Measurements from ENCODE around the gene KAT2A. TPM values are rescaled to one million over a fixed set of nuclear protein-coding genes. Genes with fewer than 3 reads are reported as not detected.

Gene KAT2A
- total and polyA plus RNA-seq, 9 of the 15 experiments (the other 6 are each of a cell fraction or from before 2014, with no cell fraction given), result 1.5 to 80.4 (median 31.9) TPM

DNA sequence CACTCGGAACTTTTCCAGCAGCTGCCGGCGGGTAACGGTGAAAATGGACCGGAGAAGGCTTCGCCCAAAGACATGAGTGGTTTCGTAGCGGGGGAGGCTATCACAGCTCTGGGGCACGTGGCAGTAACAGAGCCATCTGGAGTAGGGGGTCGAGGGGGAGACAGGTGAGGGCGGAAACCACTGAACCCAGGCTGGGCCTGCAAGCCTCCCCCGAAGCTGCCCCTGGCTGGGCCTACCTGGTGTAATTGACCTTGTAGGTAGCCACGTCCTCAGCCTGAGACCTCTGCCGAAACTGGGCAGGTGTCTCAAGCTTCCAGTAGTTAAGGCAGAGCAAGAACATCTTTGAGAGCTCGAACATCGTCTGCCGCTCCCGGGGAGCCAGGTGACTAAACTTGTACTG, 1.9 kb downstream of the KAT2A start (continued):
- TF ChIP-seq L3MBTL2 (IDR thresholded peaks at IDR 0.05), result no peak

DNA sequence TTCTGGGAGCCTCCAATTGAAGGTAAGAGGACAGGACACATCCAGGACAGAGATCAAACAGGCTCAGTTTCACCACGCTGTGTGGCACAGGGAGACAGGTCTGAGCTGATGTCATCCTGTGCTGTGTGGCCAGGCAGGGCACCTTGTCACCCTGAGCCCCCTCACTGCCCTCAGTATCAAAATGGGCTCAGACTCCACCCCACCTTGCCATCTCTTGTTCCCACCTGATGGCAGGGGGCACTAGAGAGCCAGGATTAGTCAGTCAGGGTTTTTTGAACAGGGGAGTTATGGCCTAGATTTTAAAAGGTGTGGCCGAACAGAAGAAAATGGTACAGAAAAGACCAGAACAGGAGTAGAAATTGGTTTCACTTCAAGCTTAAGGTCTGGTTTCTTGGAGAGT, 2.6 kb downstream of the KAT2A start:
- FAIRE-seq (peak; percentile 84), DNase-seq (ENCODE audit: extremely low read depth in 1 of 4, low spot score in 3 of 4) (peak; percentile 41 to 59 (median 48)), ATAC-seq (peak; percentile 11; the same call in 1 of the 3 replicates)
- Histone ChIP-seq H3K9me1 (ENCODE audit: control insufficient read depth, insufficient read depth, low read length) (peaks cover 3% of the 10 kb centered on the region), H3K36me3 (ENCODE audit: control insufficient read depth, insufficient read depth, low read length) (peaks cover 58% of the 10 kb centered on the region; the same call in 2 of the 3 replicates), H2AFZ (ENCODE audit: low read depth, low read length) (no peak overlapping the region), H3K4me1 (replicated peaks in 1 of 2; ENCODE audit: control insufficient read depth in 2 of 2, insufficient read depth in 2 of 2, low read length in 2 of 2) (peaks cover 13 to 52% of the 10 kb centered on the region in 2 experiments), H3K9me3 (replicated peaks; ENCODE audit: control insufficient read depth, insufficient read depth, low read depth, low read length) (no peaks in the 10 kb centered on the region), H3K79me2 (ENCODE audit: control insufficient read depth, insufficient read depth, low read length) (peaks cover 10% of the 10 kb centered on the region; the same call in 2 of the 3 replicates), H3K4me3 (no peak overlapping the region), H4K20me1 (replicated peaks; ENCODE audit: control insufficient read depth, insufficient read depth, low read length) (no peaks in the 10 kb centered on the region), H3K4me2 (ENCODE audit: insufficient read depth, low read length) (no peak overlapping the region), H3K9ac (ENCODE audit: insufficient read depth in 1 of 2, low read depth in 2 of 2, low read length in 2 of 2) (peak overlapping the region in 1 of 2 experiments; percentile 2; a peak in 1 of 4 replicates), H3K27me3 (ENCODE audit: control insufficient read depth in 2 of 2, insufficient read depth in 2 of 2, low read length in 2 of 2) (no peaks in the 10 kb centered on the region), H3K27ac (ENCODE audit: extremely low read depth, low read depth, low read length) (no peak overlapping the region)
- ChIA-PET POLR2A (interaction anchor here (0.6 to 1.1 kb wide), 3 partner anchors 10 to 95 kb away, joined by 3 read pairs; no protein-coding TSS in a partner anchor), CTCF (ENCODE audit: low intra/inter-chr PET ratio) (interaction anchor here (1.2 to 1.9 kb wide), 2 partner anchors 51 to 63 kb away, joined by 3 to 12 read pairs; partner anchors contain the start of gene KCNH4)
- 85% methylated on average over 2 of the region's 2 CpGs for WGBS (ENCODE audit: insufficient coverage, low coverage, missing lambda C conversion rate)
- no TSS peak for BruUV-seq (replicated peaks)
- in situ Hi-C loops (cut with MboI) (loop anchor here (25.0 kb wide), 1 partner anchor 381 kb away; the partner anchor contains the start of gene HAP1), intact Hi-C loops (cut with micrococcal nuclease) (loop anchor here (2.0 kb wide), 1 partner anchor 62 kb away; the partner anchor contains the start of gene KCNH4)
- TF ChIP-seq CBX1 (IDR thresholded peaks at IDR 0.05; ENCODE audit: low read depth) (no peak), RAD21 (CRISPR knock-in tag; conservative IDR thresholded peaks at IDR 0.05 in 1 of 2, IDR thresholded peaks at IDR 0.05 in 1 of 2) (peak; percentile 29 to 58), ZNF311 (CRISPR knock-in tag; IDR thresholded peaks at IDR 0.05) (no peak), ZNF586 (CRISPR knock-in tag; conservative IDR thresholded peaks at IDR 0.05) (no peak), SMC3 (conservative IDR thresholded peaks at IDR 0.05; ENCODE audit: insufficient read depth, low read depth, low read length) (peak; percentile 32; the same call in 1 of the 2 replicates), JUND (IDR thresholded peaks at IDR 0.05; ENCODE audit: borderline replicate concordance, low read depth, low read length) (no peak), JUND (tag; IDR thresholded peaks at IDR 0.05; ENCODE audit: borderline replicate concordance, low read depth, low read length) (no peak), ZNF165 (CRISPR knock-in tag; IDR thresholded peaks at IDR 0.05; ENCODE audit: borderline replicate concordance) (no peak)
- TF ChIP-seq, protein P1, sequence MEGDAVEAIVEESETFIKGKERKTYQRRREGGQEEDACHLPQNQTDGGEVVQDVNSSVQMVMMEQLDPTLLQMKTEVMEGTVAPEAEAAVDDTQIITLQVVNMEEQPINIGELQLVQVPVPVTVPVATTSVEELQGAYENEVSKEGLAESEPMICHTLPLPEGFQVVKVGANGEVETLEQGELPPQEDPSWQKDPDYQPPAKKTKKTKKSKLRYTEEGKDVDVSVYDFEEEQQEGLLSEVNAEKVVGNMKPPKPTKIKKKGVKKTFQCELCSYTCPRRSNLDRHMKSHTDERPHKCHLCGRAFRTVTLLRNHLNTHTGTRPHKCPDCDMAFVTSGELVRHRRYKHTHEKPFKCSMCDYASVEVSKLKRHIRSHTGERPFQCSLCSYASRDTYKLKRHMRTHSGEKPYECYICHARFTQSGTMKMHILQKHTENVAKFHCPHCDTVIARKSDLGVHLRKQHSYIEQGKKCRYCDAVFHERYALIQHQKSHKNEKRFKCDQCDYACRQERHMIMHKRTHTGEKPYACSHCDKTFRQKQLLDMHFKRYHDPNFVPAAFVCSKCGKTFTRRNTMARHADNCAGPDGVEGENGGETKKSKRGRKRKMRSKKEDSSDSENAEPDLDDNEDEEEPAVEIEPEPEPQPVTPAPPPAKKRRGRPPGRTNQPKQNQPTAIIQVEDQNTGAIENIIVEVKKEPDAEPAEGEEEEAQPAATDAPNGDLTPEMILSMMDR (IDR thresholded peaks at IDR 0.05 in 2 of 3, conservative IDR thresholded peaks at IDR 0.05 in 1 of 3; ENCODE audit: insufficient read depth in 2 of 3, low read depth in 1 of 3, low read length in 3 of 3), result peak; percentile 63 to 69 (median 65)
- TF ChIP-seq, protein P2, sequence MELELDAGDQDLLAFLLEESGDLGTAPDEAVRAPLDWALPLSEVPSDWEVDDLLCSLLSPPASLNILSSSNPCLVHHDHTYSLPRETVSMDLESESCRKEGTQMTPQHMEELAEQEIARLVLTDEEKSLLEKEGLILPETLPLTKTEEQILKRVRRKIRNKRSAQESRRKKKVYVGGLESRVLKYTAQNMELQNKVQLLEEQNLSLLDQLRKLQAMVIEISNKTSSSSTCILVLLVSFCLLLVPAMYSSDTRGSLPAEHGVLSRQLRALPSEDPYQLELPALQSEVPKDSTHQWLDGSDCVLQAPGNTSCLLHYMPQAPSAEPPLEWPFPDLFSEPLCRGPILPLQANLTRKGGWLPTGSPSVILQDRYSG (tag; conservative IDR thresholded peaks at IDR 0.05; ENCODE audit: low read depth), result no peak
- TF ChIP-seq, protein P3, sequence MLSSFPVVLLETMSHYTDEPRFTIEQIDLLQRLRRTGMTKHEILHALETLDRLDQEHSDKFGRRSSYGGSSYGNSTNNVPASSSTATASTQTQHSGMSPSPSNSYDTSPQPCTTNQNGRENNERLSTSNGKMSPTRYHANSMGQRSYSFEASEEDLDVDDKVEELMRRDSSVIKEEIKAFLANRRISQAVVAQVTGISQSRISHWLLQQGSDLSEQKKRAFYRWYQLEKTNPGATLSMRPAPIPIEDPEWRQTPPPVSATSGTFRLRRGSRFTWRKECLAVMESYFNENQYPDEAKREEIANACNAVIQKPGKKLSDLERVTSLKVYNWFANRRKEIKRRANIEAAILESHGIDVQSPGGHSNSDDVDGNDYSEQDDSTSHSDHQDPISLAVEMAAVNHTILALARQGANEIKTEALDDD (IDR thresholded peaks at IDR 0.05), result no peak
